ENCODE results near the gene ARMC3. TPM values are rescaled to one million over a fixed set of nuclear protein-coding genes. Genes with fewer than 3 reads are reported as not detected.

ARMC3 gene
- total and polyA plus RNA-seq, 7 donors = not detected

GRCh38 chr10:22911067-22911466 lies 16.8 kb upstream of the ARMC3 start:
- Histone ChIP-seq H3K27ac (no peak overlapping the region), H3K4me3 (no peak overlapping the region), H3K36me3 (no peaks in the 10 kb centered on the region), H3K4me1 (peaks cover 0 to 11% (median 9%) of the 10 kb centered on the region in 4 donors), H3K27me3 (no peaks in the 10 kb centered on the region), H3K9me3 (peaks cover 0 to 6% (median 0%) of the 10 kb centered on the region in 4 donors)
- TF ChIP-seq POLR2AphosphoS5 (IDR thresholded peaks at IDR 0.05) (no peak), EP300 (IDR thresholded peaks at IDR 0.05) (no peak), POLR2A (IDR thresholded peaks at IDR 0.05) (no peak)
- TF ChIP-seq, protein P1, sequence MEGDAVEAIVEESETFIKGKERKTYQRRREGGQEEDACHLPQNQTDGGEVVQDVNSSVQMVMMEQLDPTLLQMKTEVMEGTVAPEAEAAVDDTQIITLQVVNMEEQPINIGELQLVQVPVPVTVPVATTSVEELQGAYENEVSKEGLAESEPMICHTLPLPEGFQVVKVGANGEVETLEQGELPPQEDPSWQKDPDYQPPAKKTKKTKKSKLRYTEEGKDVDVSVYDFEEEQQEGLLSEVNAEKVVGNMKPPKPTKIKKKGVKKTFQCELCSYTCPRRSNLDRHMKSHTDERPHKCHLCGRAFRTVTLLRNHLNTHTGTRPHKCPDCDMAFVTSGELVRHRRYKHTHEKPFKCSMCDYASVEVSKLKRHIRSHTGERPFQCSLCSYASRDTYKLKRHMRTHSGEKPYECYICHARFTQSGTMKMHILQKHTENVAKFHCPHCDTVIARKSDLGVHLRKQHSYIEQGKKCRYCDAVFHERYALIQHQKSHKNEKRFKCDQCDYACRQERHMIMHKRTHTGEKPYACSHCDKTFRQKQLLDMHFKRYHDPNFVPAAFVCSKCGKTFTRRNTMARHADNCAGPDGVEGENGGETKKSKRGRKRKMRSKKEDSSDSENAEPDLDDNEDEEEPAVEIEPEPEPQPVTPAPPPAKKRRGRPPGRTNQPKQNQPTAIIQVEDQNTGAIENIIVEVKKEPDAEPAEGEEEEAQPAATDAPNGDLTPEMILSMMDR (IDR thresholded peaks at IDR 0.05) = no peak
- intact Hi-C loops (cut with DNase I) = no loop called here
- DNase-seq = no peak
- 58 to 90% methylated on average over 1 of the region's 1 CpG for WGBS, 2 donors

DNA sequence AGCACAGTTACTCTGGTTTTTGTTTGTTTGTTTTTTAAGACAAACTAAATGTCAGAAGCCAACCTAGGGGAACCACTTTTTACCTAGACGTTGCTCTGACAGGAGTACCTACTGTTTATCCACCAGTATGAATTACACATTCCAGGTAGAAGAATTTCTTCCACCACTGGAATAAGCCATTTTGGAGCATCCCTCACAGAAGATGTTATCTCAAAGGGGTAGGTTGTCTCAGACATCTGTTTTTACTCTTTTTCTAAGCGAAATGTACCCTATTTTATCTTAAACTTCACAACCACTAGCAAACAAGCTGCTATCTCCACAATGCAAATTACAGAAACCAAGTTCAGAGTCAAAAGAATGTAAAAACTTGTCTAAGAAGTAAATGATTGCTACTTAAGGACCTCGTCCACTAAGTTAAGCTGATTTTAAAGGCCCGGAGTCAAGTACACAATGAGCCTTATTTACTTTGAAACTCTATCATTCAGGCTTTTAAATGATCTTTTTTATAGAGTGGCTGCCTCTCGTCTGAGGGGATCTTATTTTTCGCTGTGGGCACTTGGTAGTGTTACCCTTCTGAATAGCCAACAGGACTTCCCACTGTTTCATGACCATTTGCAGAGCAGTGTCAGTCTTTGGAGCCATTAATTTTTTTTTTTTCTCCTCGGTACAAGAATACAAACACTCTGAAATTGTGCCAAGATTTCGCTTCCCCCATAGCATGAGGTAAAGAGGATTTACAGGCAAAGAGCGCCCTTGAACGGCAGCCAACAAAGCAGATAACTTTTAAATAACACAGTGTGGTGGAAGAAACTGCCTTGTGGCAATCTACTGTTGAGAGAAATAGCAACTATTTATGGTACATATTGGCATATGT lies 15.7 kb upstream of the ARMC3 start:
- intact Hi-C loops (cut with DNase I) = no loop called here
- peaks cover 0 to 6% (median 0%) of the 10 kb centered on the region in 4 donors for H3K9me3 ChIP-seq
- no peaks in the 10 kb centered on the region for H3K36me3 ChIP-seq
- 22 to 57% methylated on average over 10 of the region's 10 CpGs for WGBS, 2 donors
- TF ChIP-seq EP300 (IDR thresholded peaks at IDR 0.05) (no peak), POLR2A (IDR thresholded peaks at IDR 0.05) (no peak), POLR2AphosphoS5 (IDR thresholded peaks at IDR 0.05) (no peak)
- TF ChIP-seq, protein P1 (IDR thresholded peaks at IDR 0.05) = no peak
- no peak for DNase-seq
- peaks cover 0 to 11% (median 9%) of the 10 kb centered on the region in 4 donors for H3K4me1 ChIP-seq
- no peak overlapping the region for H3K4me3 ChIP-seq
- H3K27me3 ChIP-seq = no peaks in the 10 kb centered on the region
- no peak overlapping the region for H3K27ac ChIP-seq

GRCh38 chr10:22912763-22913384 lies 15.0 kb upstream of the ARMC3 start:
- peaks cover 0 to 6% (median 0%) of the 10 kb centered on the region in 4 donors for H3K9me3 ChIP-seq
- DNase-seq = no peak

DNA sequence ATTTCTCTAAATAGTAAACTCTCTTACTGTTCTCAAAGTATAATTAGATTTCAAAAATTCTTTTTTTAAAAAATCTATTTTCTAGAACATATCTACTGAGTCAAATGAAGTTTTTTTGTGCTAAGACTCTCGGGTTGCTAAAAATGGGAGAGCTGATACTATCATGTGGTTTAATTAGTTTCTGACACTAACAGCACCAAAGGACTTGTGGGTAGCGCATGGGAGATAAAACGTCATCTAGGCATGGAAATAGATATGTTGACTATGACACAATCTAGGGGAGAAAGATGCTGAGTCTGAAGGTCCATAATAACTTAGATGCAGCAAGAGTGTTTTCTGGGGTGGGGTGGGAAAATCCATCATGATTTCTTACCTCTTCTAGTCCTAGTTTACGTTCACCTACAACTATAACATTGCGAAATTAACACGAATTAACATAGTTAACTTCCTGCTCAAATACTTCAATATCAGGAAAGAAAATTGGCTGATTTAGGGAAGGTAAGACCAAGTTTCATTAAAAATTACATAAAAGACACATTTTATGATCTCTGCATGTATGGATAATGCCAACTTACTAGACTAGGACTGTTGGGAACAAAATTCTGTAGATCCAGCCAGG lies 14.3 kb upstream of the ARMC3 start:
- Histone ChIP-seq H3K27ac (no peak overlapping the region), H3K9me3 (peaks cover 0 to 3% (median 0%) of the 10 kb centered on the region in 4 donors), H3K36me3 (no peaks in the 10 kb centered on the region), H3K27me3 (no peaks in the 10 kb centered on the region), H3K4me1 (peaks cover 0 to 11% (median 9%) of the 10 kb centered on the region in 4 donors), H3K4me3 (no peak overlapping the region)
- 76 to 83% methylated on average over 6 of the region's 6 CpGs for WGBS, 2 donors
- intact Hi-C loops (cut with DNase I) = no loop called here
- DNase-seq = no peak
- TF ChIP-seq POLR2AphosphoS5 (IDR thresholded peaks at IDR 0.05) (no peak), POLR2A (IDR thresholded peaks at IDR 0.05) (no peak), EP300 (IDR thresholded peaks at IDR 0.05) (no peak)
- TF ChIP-seq, protein P1 (IDR thresholded peaks at IDR 0.05) = no peak

More at GRCh38 chr10:22912763-22913384, 15.0 kb upstream of the ARMC3 start:
- 18 to 57% methylated on average over 5 of the region's 5 CpGs for WGBS, 2 donors
- Histone ChIP-seq H3K27ac (no peak overlapping the region), H3K27me3 (no peaks in the 10 kb centered on the region), H3K4me1 (peaks cover 0 to 11% (median 9%) of the 10 kb centered on the region in 4 donors), H3K4me3 (no peak overlapping the region), H3K36me3 (no peaks in the 10 kb centered on the region)
- intact Hi-C loops (cut with DNase I) = no loop called here
- TF ChIP-seq, protein P1 (IDR thresholded peaks at IDR 0.05) = no peak
- TF ChIP-seq POLR2A (IDR thresholded peaks at IDR 0.05) (no peak), EP300 (IDR thresholded peaks at IDR 0.05) (no peak)
